ENCODE results near the gene FOXR2. TPM values are rescaled to one million over a fixed set of nuclear protein-coding genes. Genes with fewer than 3 reads are reported as not detected.

FOXR2 gene
- total RNA-seq, 1 experiment from 2014 or later: not detected

- peaks cover 38% of the 10 kb centered on the region for H3K9me3 Mint-ChIP-seq
- TF ChIP-seq MLX (CRISPR knock-in tag; IDR thresholded peaks at IDR 0.05) (no peak), IRF2 (CRISPR knock-in tag; IDR thresholded peaks at IDR 0.05; ENCODE audit: borderline replicate concordance, low read depth) (no peak), ZNF416 (CRISPR knock-in tag; IDR thresholded peaks at IDR 0.05) (no peak), GABPB1 (CRISPR knock-in tag; IDR thresholded peaks at IDR 0.05) (no peak), ELF4 (CRISPR knock-in tag; IDR thresholded peaks at IDR 0.05; ENCODE audit: low read depth) (no peak), SP1 (CRISPR knock-in tag; conservative IDR thresholded peaks at IDR 0.05) (no peak), PRDM15 (CRISPR knock-in tag; IDR thresholded peaks at IDR 0.05) (no peak), HMGXB4 (CRISPR knock-in tag; IDR thresholded peaks at IDR 0.05) (no peak), CREM (CRISPR knock-in tag; IDR thresholded peaks at IDR 0.05) (no peak), USF1 (CRISPR knock-in tag; IDR thresholded peaks at IDR 0.05) (no peak), NFE2L1 (CRISPR knock-in tag; IDR thresholded peaks at IDR 0.05) (no peak), ZNF425 (CRISPR knock-in tag; conservative IDR thresholded peaks at IDR 0.05) (no peak)
- CTCF ChIA-PET: no interaction called here
Observed at GRCh38 chrX:55593296-55593695, 29.9 kb upstream of the FOXR2 start.

GRCh38 chrX:55593756-55594257 is 29.4 kb upstream of the FOXR2 start:
- H3K9me3 Mint-ChIP-seq: peaks cover 33% of the 10 kb centered on the region
- H3K4me3 Mint-ChIP-seq: no peak overlapping the region
- no peak for ATAC-seq
- no peaks in the 10 kb centered on the region for H3K4me1 Mint-ChIP-seq
- ChIA-PET CTCF (no interaction called here), POLR2A (no interaction called here)
- H3K36me3 Mint-ChIP-seq: no peaks in the 10 kb centered on the region
- DNase-seq (ENCODE audit: low spot score): no peak
- no peaks in the 10 kb centered on the region; the same call in 1 of the 2 replicates for H3K27me3 Mint-ChIP-seq (ENCODE audit: low read depth)
- H3K27ac Mint-ChIP-seq: no peak overlapping the region
- TF ChIP-seq ATF2 (CRISPR knock-in tag; IDR thresholded peaks at IDR 0.05; ENCODE audit: borderline replicate concordance, low read depth) (no peak), FOXP1 (CRISPR knock-in tag; IDR thresholded peaks at IDR 0.05; ENCODE audit: borderline replicate concordance) (no peak), TEAD4 (CRISPR knock-in tag; IDR thresholded peaks at IDR 0.05) (no peak), ZNF263 (CRISPR knock-in tag; IDR thresholded peaks at IDR 0.05; ENCODE audit: low read depth) (no peak), CTCF (IDR thresholded peaks at IDR 0.05) (no peak), FOXK1 (CRISPR knock-in tag; IDR thresholded peaks at IDR 0.05) (no peak)

More at GRCh38 chrX:55593296-55593695, 29.9 kb upstream of the FOXR2 start:
- Mint-ChIP-seq H3K27me3 (ENCODE audit: low read depth) (no peaks in the 10 kb centered on the region; the same call in 1 of the 2 replicates), H3K27ac (no peak overlapping the region), H3K4me3 (no peak overlapping the region), H3K4me1 (no peaks in the 10 kb centered on the region), H3K36me3 (no peaks in the 10 kb centered on the region)
- DNase-seq (ENCODE audit: low spot score) (no peak), ATAC-seq (no peak)
- POLR2A ChIA-PET: no interaction called here
